Activated CD4-positive, alpha-beta T cell treated with anti-CD3 and anti-CD28 coated beads for 36 hours (primary cell): ENCODE measurements around the gene INMT. TPM values are rescaled to one million over a fixed set of nuclear protein-coding genes. Genes with fewer than 3 reads are reported as not detected.

Source experiments
- ATAC-seq: fragments of 200-7000 bp; cut with Tn5 transposase; one replicate; pipeline ENCODE4 v1.10.0; 2021; ENCODE audit warnings: mild to moderate bottlenecking, moderate library complexity
- CTCF ChIA-PET: fragments of 350-600 bp; sonication (Branson Sonifier 250); formaldehyde crosslinking; loops from one replicate; lab custom pipeline; 2021; ENCODE audit warnings: antibody characterized with exemption; lab: Charles Lee
- POLR2A ChIA-PET: fragments of 350-600 bp; sonication (Branson Sonifier 250); formaldehyde crosslinking; loops from one replicate; lab custom pipeline; 2021; ENCODE audit warnings: antibody characterized with exemption, inconsistent platforms; lab: Charles Lee
- DNase-seq: peaks from one replicate; pipeline ENCODE4 v3.0.0-alpha.2; 2020
- H3K27ac Mint-ChIP-seq: one replicate; pipeline ENCODE4 v1.8.0; 2021; ENCODE audit warnings: mixed read lengths
- H3K27me3 Mint-ChIP-seq: one replicate; pipeline ENCODE4 v1.8.0; 2021; ENCODE audit warnings: mixed read lengths
- H3K36me3 Mint-ChIP-seq: one replicate; pipeline ENCODE4 v1.8.0; 2021; ENCODE audit warnings: low read depth, mixed read lengths
- H3K4me1 Mint-ChIP-seq: one replicate; pipeline ENCODE4 v1.8.0; 2021; ENCODE audit warnings: mixed read lengths
- H3K4me3 Mint-ChIP-seq: one replicate; pipeline ENCODE4 v1.8.0; 2021; ENCODE audit warnings: mild to moderate bottlenecking, moderate library complexity, mixed read lengths
- H3K9me3 Mint-ChIP-seq: one replicate; pipeline ENCODE4 v1.8.0; 2021; ENCODE audit warnings: low read depth, mixed read lengths
- intact Hi-C, 2 experiments: fragments of 100-400 bp; cut with DNase I in 1 of 2; cut with micrococcal nuclease in 1 of 2; formaldehyde crosslinking; loops; one replicate each; pipeline versions ENCODE4 v1.14.2 to v1.15.1; 2022 to 2024; cut with DNase I, micrococcal nuclease
- total RNA-seq, 2 experiments: library from RNA; stranded (reverse); gene quantifications; one replicate each; pipeline ENCODE4 v1.2.3, GENCODE V29; 2021

INMT gene
- under 1 TPM; 0.07 to 0.09 TPM for total RNA-seq

DNA sequence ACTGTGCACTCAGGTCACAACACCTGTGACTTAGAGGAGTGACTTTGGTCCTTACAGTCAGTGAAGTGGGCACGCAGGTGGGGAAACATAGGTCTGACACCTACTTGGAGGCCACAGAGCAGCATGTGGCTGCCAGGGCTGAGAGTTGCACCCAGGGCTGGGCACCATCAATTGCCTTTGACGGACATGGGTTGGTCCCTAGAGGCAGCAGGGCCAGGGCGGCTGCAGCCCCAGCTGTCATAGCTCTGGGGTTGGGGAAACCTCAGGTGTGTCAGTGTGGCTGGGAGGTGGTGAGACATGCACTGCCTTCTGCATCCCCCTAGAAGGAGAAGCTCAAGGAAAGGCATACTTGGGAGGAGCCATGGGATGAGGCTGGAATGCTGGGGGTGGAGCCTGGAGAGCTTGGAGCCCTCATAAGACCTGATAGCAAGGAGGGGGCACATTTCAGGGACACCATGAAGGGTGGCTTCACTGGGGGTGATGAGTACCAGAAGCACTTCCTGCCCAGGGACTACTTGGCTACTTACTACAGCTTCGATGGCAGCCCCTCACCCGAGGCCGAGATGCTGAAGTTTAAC, at the start of gene INMT:
Gene INMT (plus strand): TSS at position 440 of the 578 bp plus-strand sequence. CDS start 16 bp downstream, at position 456.
- no peak within 1 kb of the TSS for H3K27ac Mint-ChIP-seq
- no peaks in the 10 kb centered on the region for H3K9me3 Mint-ChIP-seq
- ChIA-PET POLR2A (interaction anchor here (0.6 kb wide), 1 partner anchor 225 kb away, joined by 3 read pairs; no protein-coding TSS in a partner anchor), CTCF (interaction anchor here (2.4 kb wide), 1 partner anchor 11 kb away, joined by 9 read pairs; no protein-coding TSS in a partner anchor)
- DNase-seq (no peak), ATAC-seq (no peak)
- H3K4me1 Mint-ChIP-seq, result no peaks in the 10 kb centered on the region
- H3K27me3 Mint-ChIP-seq, result no peaks in the 10 kb centered on the region
- H3K4me3 Mint-ChIP-seq, result no peak within 1 kb of the TSS
- intact Hi-C loops, result no loop called here
- peaks cover 2% of the 10 kb centered on the region for H3K36me3 Mint-ChIP-seq

DNA sequence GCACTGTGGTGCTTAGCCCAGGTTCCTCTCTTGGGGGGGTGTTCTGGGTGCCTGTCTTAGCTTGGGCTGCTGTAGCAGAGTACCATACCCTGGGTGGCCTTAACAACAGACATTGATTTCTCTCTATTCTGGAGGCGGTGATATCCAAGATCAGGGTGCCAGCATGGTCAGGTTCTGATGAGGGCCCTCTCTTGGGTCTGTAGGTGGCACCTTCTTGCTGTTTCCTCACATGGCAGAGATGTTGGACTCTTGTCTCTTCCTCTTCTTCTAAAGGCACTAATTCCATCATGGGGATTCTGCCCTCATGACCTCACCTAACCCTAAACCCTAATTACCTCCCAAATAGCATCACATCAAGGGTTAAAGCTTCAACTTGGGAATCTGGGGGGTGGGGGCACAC, 49.7 kb upstream of the INMT start:
- CTCF ChIA-PET, result interaction anchor here (4.5 kb wide), 1 partner anchor 37 kb away, joined by 38 read pairs; no protein-coding TSS in a partner anchor
- H3K36me3 Mint-ChIP-seq, result no peaks in the 10 kb centered on the region
- H3K27ac Mint-ChIP-seq, result no peak overlapping the region
- DNase-seq, result peak; percentile 55
- H3K4me3 Mint-ChIP-seq, result no peak overlapping the region
- POLR2A ChIA-PET, result no interaction called here
- H3K4me1 Mint-ChIP-seq, result peaks cover 3% of the 10 kb centered on the region
- ATAC-seq, result peak; percentile 61
- no peaks in the 10 kb centered on the region for H3K27me3 Mint-ChIP-seq
- no peaks in the 10 kb centered on the region for H3K9me3 Mint-ChIP-seq
- intact Hi-C loops, result loop anchor here (1.0 to 10.0 kb wide), 2 partner anchors 38 to 273 kb away; no protein-coding TSS in a partner anchor

DNA sequence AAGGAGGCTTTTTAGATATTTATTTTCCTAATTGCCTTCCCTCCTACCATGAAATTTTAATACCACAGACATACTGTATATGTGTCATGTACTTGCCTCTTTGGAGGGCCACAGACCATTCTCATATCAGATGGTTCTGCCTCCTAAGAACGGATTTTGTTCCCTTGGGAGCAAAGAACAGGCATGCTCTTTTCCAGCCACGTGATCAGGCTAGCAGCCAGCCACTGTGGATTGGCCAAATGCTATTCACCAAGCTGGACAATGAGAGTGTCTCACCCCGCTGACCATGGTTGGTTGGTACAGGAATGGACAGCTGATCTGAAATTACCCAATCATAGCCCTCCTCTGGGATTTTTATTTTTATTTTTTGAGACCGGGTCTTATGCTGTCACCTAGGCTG, 48.2 kb upstream of the INMT start:
- ATAC-seq (no peak), DNase-seq (no peak)
- ChIA-PET CTCF (interaction anchor here (0.7 to 4.5 kb wide), 3 partner anchors 18 to 1973 kb away, joined by 3 to 38 read pairs (median 3); no protein-coding TSS in a partner anchor), POLR2A (no interaction called here)
- Mint-ChIP-seq H3K4me1 (no peaks in the 10 kb centered on the region), H3K9me3 (no peaks in the 10 kb centered on the region), H3K27ac (no peak overlapping the region), H3K4me3 (no peak overlapping the region), H3K36me3 (no peaks in the 10 kb centered on the region), H3K27me3 (no peaks in the 10 kb centered on the region)
- intact Hi-C loops, result loop anchor here in 1 of 2 experiments (10.0 kb wide), 1 partner anchor 271 kb away; no protein-coding TSS in a partner anchor

DNA sequence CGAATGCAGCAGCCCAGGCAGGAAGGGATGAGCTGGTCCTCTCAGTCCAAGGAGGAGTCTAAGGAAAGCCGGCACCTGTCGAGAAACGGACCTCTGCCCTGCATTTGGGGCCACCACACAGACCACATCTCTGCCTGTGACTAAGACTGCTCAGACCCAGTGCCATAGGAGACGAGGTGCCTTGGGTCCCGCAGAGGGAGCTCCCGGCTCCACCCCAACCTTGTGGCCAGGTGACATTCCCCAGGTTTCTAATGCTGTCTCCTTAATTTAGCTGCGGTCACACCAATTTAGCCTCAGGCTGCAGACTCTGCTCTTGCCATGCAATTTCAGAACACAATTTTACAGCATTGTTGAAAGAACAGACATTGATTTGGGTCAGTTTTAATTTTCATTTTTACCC, 46.9 kb upstream of the INMT start:
- ATAC-seq, result no peak
- H3K4me1 Mint-ChIP-seq, result no peaks in the 10 kb centered on the region
- CTCF ChIA-PET, result interaction anchor here (4.5 kb wide), 1 partner anchor 34 kb away, joined by 38 read pairs; no protein-coding TSS in a partner anchor
- H3K27ac Mint-ChIP-seq, result no peak overlapping the region
- H3K36me3 Mint-ChIP-seq, result no peaks in the 10 kb centered on the region
- no peak overlapping the region for H3K4me3 Mint-ChIP-seq
- intact Hi-C loops, result loop anchor here in 1 of 2 experiments (10.0 kb wide), 1 partner anchor 270 kb away; no protein-coding TSS in a partner anchor
- no peaks in the 10 kb centered on the region for H3K9me3 Mint-ChIP-seq
- H3K27me3 Mint-ChIP-seq, result no peaks in the 10 kb centered on the region
- POLR2A ChIA-PET, result no interaction called here
- no peak for DNase-seq

DNA sequence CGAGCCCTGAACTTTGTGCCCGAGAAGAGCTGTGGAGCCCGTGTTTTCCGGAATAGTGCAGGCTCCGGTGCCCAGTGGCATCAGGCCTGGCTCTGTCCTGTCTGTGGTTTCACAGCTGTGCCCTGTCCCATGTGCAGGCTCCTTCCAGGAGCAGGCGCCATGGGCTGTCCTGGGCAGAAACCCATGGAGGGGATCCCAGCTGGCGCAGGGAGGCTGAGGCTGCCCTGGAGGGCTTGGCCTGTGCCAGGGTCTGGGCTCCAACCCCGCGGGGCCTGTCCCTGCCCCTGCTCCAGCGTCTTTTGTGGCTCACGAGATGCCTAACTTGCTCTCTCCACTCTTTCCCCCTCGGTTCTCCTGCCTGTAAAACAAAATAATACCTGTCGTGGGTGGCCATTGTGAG, 46.3 kb upstream of the INMT start:
- DNase-seq (no peak), ATAC-seq (no peak)
- ChIA-PET CTCF (no interaction called here), POLR2A (no interaction called here)
- H3K36me3 Mint-ChIP-seq, result no peaks in the 10 kb centered on the region
- no peak overlapping the region for H3K27ac Mint-ChIP-seq
- intact Hi-C loops, result loop anchor here in 1 of 2 experiments (10.0 kb wide), 1 partner anchor 269 kb away; no protein-coding TSS in a partner anchor
- no peak overlapping the region for H3K4me3 Mint-ChIP-seq
- H3K9me3 Mint-ChIP-seq, result no peaks in the 10 kb centered on the region
- H3K4me1 Mint-ChIP-seq, result no peaks in the 10 kb centered on the region
- no peaks in the 10 kb centered on the region for H3K27me3 Mint-ChIP-seq

DNA sequence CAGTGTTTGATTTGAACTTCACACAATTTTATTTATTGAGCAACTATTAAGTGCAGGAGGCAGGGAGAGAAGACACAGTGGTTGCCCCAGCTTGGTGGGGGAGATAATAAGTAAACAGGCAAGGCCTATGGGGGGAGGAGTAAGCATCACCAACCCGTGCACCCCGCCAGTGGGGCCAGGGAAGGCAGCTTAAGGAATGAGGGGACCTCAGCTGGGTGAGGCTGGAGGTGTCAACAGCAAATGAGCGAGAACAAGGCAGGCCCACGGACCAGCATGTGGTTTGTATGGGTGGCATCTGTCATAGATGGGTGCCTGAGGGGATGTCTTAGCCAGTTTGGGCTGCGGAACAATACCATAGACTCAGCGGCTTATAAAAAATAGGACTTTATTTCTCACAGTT, 45.6 kb upstream of the INMT start:
- ChIA-PET CTCF (no interaction called here), POLR2A (no interaction called here)
- Mint-ChIP-seq H3K9me3 (no peaks in the 10 kb centered on the region), H3K4me3 (no peak overlapping the region), H3K27me3 (no peaks in the 10 kb centered on the region), H3K36me3 (no peaks in the 10 kb centered on the region), H3K4me1 (no peaks in the 10 kb centered on the region), H3K27ac (no peak overlapping the region)
- ATAC-seq (no peak), DNase-seq (no peak)
- intact Hi-C loops, result loop anchor here in 1 of 2 experiments (10.0 kb wide), 1 partner anchor 268 kb away; no protein-coding TSS in a partner anchor

DNA sequence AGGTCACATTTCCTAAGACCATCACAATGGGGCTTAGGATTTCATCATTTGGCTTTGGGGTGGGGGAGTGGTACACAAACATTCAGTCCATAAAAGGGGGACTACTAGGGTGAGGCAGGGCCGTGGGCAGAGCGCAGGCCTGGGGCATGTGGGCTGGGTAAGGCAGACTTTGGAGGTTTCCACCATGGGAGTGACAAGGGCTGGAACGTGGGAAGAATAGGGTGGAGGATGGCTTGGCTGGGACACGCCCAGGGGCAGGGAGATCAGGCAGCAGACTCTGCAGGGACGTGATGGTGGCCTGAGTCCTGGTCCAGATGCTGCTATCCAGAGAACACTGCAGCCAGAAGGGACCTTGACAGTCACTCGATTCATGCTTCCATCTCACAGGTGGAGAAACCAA, 45.0 kb upstream of the INMT start:
- Mint-ChIP-seq H3K36me3 (no peaks in the 10 kb centered on the region), H3K9me3 (no peaks in the 10 kb centered on the region), H3K27ac (peak overlapping the region; percentile 19), H3K4me1 (no peaks in the 10 kb centered on the region), H3K4me3 (no peak overlapping the region), H3K27me3 (no peaks in the 10 kb centered on the region)
- ATAC-seq (no peak), DNase-seq (no peak)
- ChIA-PET CTCF (interaction anchor here (0.6 to 0.9 kb wide), 3 partner anchors 28 to 81 kb away, joined by 3 to 4 read pairs (median 3); no protein-coding TSS in a partner anchor), POLR2A (no interaction called here)
- intact Hi-C loops, result loop anchor here in 1 of 2 experiments (10.0 kb wide), 1 partner anchor 268 kb away; no protein-coding TSS in a partner anchor

DNA sequence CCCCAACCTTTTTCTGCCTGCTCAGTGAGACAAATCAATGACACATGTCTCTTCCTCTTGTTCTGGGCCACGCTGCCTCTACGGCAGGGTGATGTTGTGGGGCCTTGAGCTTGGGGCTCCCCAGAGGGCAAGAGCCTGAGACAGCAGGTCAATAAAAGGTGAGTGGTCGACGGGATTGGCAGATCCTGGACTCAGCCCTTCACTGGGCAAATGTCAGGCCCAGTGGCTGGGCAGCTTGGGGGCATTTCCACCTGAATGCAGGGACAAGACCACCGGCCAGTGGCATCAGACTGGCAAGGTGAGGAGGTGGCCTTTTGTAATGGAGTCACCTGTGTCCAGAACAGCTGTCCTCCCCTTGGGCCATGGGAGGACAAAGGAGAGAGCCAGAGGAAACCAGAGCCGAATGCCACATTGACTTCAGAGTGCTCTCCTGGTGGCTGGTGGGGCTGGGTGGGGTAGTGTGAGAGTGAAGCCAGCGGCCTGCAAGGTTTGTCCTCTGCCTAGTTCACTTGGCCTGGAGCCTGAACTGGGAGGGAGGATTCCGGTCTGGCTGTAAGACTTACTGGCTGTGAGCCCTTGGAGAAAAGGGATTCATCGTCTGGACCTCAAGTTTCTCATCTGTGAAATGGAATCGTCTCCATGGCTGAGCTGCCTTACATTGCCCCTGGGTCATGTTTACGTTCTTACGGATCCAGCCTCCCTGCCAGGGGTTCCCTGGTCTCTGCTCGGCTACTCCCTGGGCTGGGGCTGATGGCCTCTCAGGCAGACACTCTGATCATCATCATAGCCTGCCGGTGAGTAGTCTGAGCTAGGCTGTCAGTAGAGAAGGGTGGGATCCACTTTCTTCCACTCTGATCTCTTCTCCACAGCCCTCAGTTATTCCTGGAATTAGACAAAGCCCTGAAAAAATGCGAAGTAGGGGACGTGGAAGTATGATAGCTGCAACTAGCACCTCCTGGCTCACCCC, 44.3 kb upstream of the INMT start:
- no peak for ATAC-seq
- Mint-ChIP-seq H3K27me3 (no peaks in the 10 kb centered on the region), H3K4me3 (no peak overlapping the region), H3K4me1 (no peaks in the 10 kb centered on the region), H3K36me3 (no peaks in the 10 kb centered on the region), H3K9me3 (no peaks in the 10 kb centered on the region), H3K27ac (no peak overlapping the region)
- intact Hi-C loops, result loop anchor here in 1 of 2 experiments (10.0 kb wide), 1 partner anchor 267 kb away; no protein-coding TSS in a partner anchor
- CTCF ChIA-PET, result interaction anchor here (0.6 to 0.9 kb wide), 4 partner anchors 27 to 80 kb away, joined by 3 to 4 read pairs (median 4); no protein-coding TSS in a partner anchor
- DNase-seq, result no peak
- POLR2A ChIA-PET, result no interaction called here

DNA sequence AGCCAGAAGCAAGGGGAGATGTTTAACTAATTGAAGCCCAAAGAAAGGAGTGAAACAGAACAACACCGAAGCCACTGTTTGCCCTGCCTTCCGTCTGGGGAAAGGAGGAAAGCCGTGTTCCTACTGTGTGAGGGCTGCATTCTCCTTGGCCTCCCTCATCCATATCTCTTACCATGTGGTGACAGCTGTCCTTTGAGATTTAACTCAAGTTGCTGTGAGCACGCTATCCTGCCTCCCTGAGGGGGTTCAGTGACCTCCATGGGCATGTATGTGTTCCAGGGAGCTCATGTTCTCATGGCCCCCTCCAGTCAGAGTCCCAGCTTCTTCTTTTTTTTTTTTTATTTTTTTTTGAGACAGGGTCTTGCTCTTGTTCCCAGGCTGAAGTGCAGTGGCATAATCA, 43.5 kb upstream of the INMT start:
- no peaks in the 10 kb centered on the region for H3K9me3 Mint-ChIP-seq
- H3K4me1 Mint-ChIP-seq, result no peaks in the 10 kb centered on the region
- H3K27ac Mint-ChIP-seq, result no peak overlapping the region
- no peak for DNase-seq
- CTCF ChIA-PET, result interaction anchor here (0.6 kb wide), 1 partner anchor 64 kb away, joined by 4 read pairs; no protein-coding TSS in a partner anchor
- H3K36me3 Mint-ChIP-seq, result no peaks in the 10 kb centered on the region
- no peak overlapping the region for H3K4me3 Mint-ChIP-seq
- POLR2A ChIA-PET, result no interaction called here
- no peak for ATAC-seq
- no peaks in the 10 kb centered on the region for H3K27me3 Mint-ChIP-seq
- intact Hi-C loops, result loop anchor here in 1 of 2 experiments (10.0 kb wide), 1 partner anchor 266 kb away; no protein-coding TSS in a partner anchor

DNA sequence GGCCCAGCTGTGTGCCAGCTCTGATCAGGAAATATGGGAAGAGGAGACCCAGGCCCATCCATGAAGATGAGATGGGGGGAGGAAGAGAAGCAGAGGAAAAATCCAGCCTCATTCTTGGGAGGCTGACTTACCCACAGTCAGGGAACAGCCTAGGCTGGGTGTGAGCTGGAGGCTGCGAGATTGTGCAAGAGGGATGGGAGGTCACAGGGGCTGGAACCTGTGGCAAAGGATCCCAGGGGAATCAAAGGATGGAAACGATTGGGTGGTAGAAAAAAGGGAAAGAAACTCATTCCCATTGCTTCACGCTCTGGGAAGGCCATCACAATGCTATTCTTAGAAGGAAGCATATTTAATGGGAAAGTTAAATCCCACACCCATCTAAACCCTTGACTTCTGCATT, 43.0 kb upstream of the INMT start:
- Mint-ChIP-seq H3K36me3 (no peaks in the 10 kb centered on the region), H3K27me3 (no peaks in the 10 kb centered on the region), H3K9me3 (no peaks in the 10 kb centered on the region), H3K4me1 (no peaks in the 10 kb centered on the region), H3K4me3 (no peak overlapping the region), H3K27ac (no peak overlapping the region)
- ATAC-seq (no peak), DNase-seq (no peak)
- intact Hi-C loops, result loop anchor here in 1 of 2 experiments (10.0 kb wide), 1 partner anchor 266 kb away; no protein-coding TSS in a partner anchor
- ChIA-PET POLR2A (no interaction called here), CTCF (no interaction called here)

DNA sequence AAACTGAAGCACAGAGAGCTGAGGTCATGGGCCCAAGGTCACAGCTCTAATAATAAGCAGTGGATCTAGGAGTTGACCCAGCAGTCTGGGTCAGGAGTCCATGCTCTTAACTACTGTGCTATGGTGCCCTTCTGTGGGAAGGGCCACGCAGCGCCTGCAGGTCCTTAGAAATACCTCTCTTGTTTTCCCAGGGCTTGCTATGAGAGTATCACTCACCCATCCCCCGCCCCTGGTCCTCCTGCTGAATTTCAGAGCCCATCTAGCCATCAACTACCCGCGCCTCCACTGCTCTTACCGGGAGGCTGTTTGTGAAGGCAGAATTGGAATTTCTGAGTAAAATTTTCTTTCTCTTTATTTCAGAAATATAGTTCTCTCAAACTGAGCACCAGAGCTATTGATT, 42.4 kb upstream of the INMT start:
- Mint-ChIP-seq H3K4me1 (no peaks in the 10 kb centered on the region), H3K27ac (no peak overlapping the region), H3K4me3 (no peak overlapping the region), H3K27me3 (no peaks in the 10 kb centered on the region), H3K9me3 (no peaks in the 10 kb centered on the region), H3K36me3 (no peaks in the 10 kb centered on the region)
- CTCF ChIA-PET, result interaction anchor here (0.8 kb wide), 1 partner anchor 26 kb away, joined by 3 read pairs; no protein-coding TSS in a partner anchor
- DNase-seq (no peak), ATAC-seq (no peak)
- POLR2A ChIA-PET, result no interaction called here
- intact Hi-C loops, result loop anchor here in 1 of 2 experiments (10.0 kb wide), 1 partner anchor 265 kb away; no protein-coding TSS in a partner anchor
